Mesendoderm (in vitro differentiated cells): ENCODE results near the gene DOLPP1.

Experiments used
- DNase-seq: peaks from one replicate; pipeline ENCODE4 v3.0.0; 2013
- H2AK5ac ChIP-seq: 2 replicates; pipeline ENCODE4 v1.6.1; 2013; ENCODE audit warnings: low read length, inconsistent platforms
- H2BK120ac ChIP-seq: 2 replicates; pipeline ENCODE4 v1.6.1; 2013; ENCODE audit warnings: low read depth, mild to moderate bottlenecking, low read length, moderate library complexity, mixed read lengths
- H2BK15ac ChIP-seq: replicated peaks from 2 replicates; pipeline ENCODE4 v1.6.1; 2013; ENCODE audit warnings: low read depth, mild to moderate bottlenecking, moderate library complexity
- H2BK5ac ChIP-seq: 2 replicates; pipeline ENCODE4 v1.6.1; 2013; ENCODE audit warnings: low read length, inconsistent platforms
- H3K18ac ChIP-seq: 2 replicates; pipeline ENCODE4 v1.6.1; 2013; ENCODE audit warnings: mild to moderate bottlenecking, low read length, mixed read lengths
- H3K23ac ChIP-seq: one replicate; pipeline ENCODE4 v1.6.1; 2013; ENCODE audit warnings: low read length
- H3K27ac ChIP-seq: 2 replicates; pipeline ENCODE4 v1.5.1; 2013; ENCODE audit warnings: low read depth, mild to moderate bottlenecking, inconsistent platforms, low read length, moderate library complexity
- H3K27me3 ChIP-seq: 2 replicates; pipeline ENCODE4 v1.6.1; 2013; ENCODE audit warnings: low read length, control low read depth, mild to moderate bottlenecking, inconsistent platforms; ENCODE audit not compliant: insufficient read depth, poor library complexity
- H3K36me3 ChIP-seq: 2 replicates; pipeline ENCODE4 v1.6.1; 2013; ENCODE audit warnings: low read length, inconsistent platforms; ENCODE audit not compliant: control insufficient read depth, insufficient read depth
- H3K4ac ChIP-seq: one replicate; pipeline ENCODE4 v1.6.1; 2013; ENCODE audit warnings: low read depth, mild to moderate bottlenecking, low read length, moderate library complexity
- H3K4me1 ChIP-seq: 2 replicates; pipeline ENCODE4 v1.6.1; 2013; ENCODE audit warnings: low read depth, low read length, inconsistent platforms; ENCODE audit not compliant: control insufficient read depth
- H3K4me2 ChIP-seq: 2 replicates; pipeline ENCODE4 v1.6.1; 2013; ENCODE audit warnings: low read length
- H3K4me3 ChIP-seq: 2 replicates; pipeline ENCODE4 v1.5.1; 2013; ENCODE audit warnings: mild to moderate bottlenecking, low read length
- H3K56ac ChIP-seq: one replicate; pipeline ENCODE4 v1.6.1; 2013; ENCODE audit warnings: low read length
- H3K79me1 ChIP-seq: 2 replicates; pipeline ENCODE4 v1.6.1; 2013; ENCODE audit warnings: low read length, inconsistent platforms
- H3K79me2 ChIP-seq: 2 replicates; pipeline ENCODE4 v1.6.1; 2013; ENCODE audit warnings: mild to moderate bottlenecking, low read length; ENCODE audit not compliant: control insufficient read depth, insufficient read depth
- H3K9ac ChIP-seq: 2 replicates; pipeline ENCODE4 v1.6.1; 2013; ENCODE audit warnings: low read length, inconsistent platforms
- H4K5ac ChIP-seq: one replicate; pipeline ENCODE4 v1.6.1; 2013; ENCODE audit warnings: low read length
- H4K8ac ChIP-seq: one replicate; pipeline ENCODE4 v1.6.1; 2013; ENCODE audit warnings: low read depth, mild to moderate bottlenecking, control low read depth, low read length, moderate library complexity
- WGBS: extraction: QIAGEN DNeasy Blood & Tissue Kit; methylation state at CpG from one replicate; pipeline ENCODE4 v1.1.7; 2013; ENCODE audit warnings: low lambda C conversion rate, missing lambda C conversion rate; ENCODE audit not compliant: insufficient coverage; ENCODE audit errors: extremely low coverage; 5-methylcytosine and 5-hydroxymethylcytosine counted together

DOLPP1 gene

DNA sequence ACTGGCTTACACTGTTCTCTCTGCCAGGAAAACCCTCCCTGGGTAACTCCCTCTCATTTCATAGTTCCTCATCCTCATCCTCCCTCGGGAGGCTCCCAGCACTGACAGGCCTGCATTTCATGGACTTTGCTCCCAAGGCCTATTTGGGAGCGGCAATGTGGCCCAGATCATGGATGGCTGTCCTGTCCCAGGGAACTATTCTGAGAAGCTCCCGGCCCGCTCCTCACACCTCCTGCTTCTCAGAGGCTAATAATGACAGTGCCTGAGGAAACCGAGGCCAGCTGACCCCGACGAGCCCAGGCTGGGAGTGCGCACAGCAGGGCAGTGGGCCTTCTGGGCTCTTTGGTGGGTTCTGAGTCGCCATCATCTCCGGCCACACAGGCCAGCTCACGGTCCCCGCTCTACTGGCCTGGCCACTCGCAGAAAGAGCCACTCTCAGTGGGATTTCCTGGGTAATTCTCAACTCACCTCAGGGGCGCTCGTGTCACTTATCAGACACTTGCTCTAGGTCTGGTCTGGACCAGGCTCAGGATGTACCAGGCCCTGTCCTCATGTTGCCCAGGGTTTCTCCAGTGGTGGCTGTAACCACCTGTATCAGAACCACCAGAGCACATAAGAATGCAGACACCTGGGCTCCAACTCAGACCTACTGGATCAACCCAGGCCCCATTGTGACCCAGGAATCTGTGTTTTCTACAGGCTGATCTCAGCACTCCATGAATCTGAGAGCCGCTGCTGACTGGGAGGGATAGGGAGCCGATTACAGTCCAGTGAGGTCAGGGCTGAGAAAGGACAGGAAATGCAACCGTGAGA lies 2.0 kb upstream of the DOLPP1 start:
- H3K18ac ChIP-seq = no peak overlapping the region
- peaks cover 22% of the 10 kb centered on the region for H3K79me2 ChIP-seq
- H3K4me1 ChIP-seq = peaks cover 3% of the 10 kb centered on the region
- no peak overlapping the region for H3K4me3 ChIP-seq
- H3K36me3 ChIP-seq = no peaks in the 10 kb centered on the region
- H3K9ac ChIP-seq = no peak overlapping the region
- no peaks in the 10 kb centered on the region for H3K27me3 ChIP-seq
- no peak overlapping the region for H3K27ac ChIP-seq
- no peak overlapping the region for H2BK120ac ChIP-seq
- H3K4ac ChIP-seq = no peak overlapping the region
- peaks cover 23% of the 10 kb centered on the region for H3K79me1 ChIP-seq
- H3K56ac ChIP-seq = no peak overlapping the region
- no peak overlapping the region for H3K23ac ChIP-seq
- H4K5ac ChIP-seq = no peak overlapping the region
- WGBS = no CpG with 5 or more reads among the region's 18 CpGs
- H3K4me2 ChIP-seq = no peak overlapping the region
- DNase-seq = peak; percentile 27
- H2BK5ac ChIP-seq = no peak overlapping the region
- no peak overlapping the region for H4K8ac ChIP-seq
- no peak overlapping the region for H2AK5ac ChIP-seq
- no peak overlapping the region for H2BK15ac ChIP-seq

DNA sequence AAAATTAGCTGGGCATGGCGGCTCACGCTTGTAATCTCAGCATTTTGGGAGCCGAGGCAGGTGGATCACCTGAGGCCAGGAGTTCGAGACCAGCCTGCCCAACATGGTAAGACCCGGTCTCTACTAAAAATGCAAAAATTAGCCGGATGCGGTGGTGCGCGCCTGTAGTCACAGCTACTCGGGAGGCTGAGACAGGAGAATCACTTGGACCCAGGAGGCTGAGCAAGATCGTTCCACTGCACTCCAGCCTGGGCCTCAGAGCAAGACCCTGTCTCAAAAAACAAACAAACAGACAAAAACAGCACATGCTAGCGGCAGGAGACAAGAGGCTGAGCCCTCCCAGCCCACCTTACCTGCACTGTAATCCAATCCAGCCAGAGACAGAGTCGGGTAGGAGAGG lies 1.1 kb upstream of the DOLPP1 start:
- H3K4ac ChIP-seq = no peak overlapping the region
- H3K56ac ChIP-seq = peak overlapping the region; percentile 60
- H3K27me3 ChIP-seq = no peaks in the 10 kb centered on the region
- H2BK5ac ChIP-seq = no peak overlapping the region
- no peak overlapping the region for H2AK5ac ChIP-seq
- H3K4me3 ChIP-seq = no peak overlapping the region
- no peak overlapping the region for H2BK120ac ChIP-seq
- H4K8ac ChIP-seq = no peak overlapping the region
- peak overlapping the region; percentile 92 for H3K4me2 ChIP-seq
- H3K36me3 ChIP-seq = no peaks in the 10 kb centered on the region
- H2BK15ac ChIP-seq = no peak overlapping the region
- H3K79me2 ChIP-seq = peaks cover 22% of the 10 kb centered on the region
- no peak overlapping the region for H4K5ac ChIP-seq
- no peak overlapping the region for H3K23ac ChIP-seq
- H3K18ac ChIP-seq = no peak overlapping the region
- no peak for DNase-seq
- H3K9ac ChIP-seq = peak overlapping the region; percentile 78
- WGBS = no CpG with 5 or more reads among the region's 13 CpGs
- H3K79me1 ChIP-seq = peaks cover 23% of the 10 kb centered on the region
- peaks cover 3% of the 10 kb centered on the region for H3K4me1 ChIP-seq
- no peak overlapping the region for H3K27ac ChIP-seq

DNA sequence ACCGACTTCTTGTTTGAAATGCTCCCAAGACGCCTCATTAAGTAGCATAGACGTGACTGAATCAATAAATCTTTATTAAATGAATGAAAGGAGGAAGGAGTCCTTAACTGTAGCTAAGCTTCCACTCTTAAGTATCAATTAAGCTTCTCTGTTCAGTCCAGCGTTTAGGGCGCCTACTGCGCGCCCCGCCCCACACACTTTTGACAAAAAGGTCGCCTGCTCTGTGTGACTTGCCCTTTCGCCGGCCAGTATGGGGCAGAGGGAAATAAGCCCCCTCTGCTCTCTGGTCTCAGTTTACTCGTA lies 662 bp upstream of the DOLPP1 start:
- Histone ChIP-seq H3K56ac (peak overlapping the region; percentile 89), H3K27me3 (no peaks in the 10 kb centered on the region), H3K36me3 (peaks cover 2% of the 10 kb centered on the region), H3K79me2 (peaks cover 22% of the 10 kb centered on the region), H2BK120ac (no peak overlapping the region), H3K18ac (no peak overlapping the region), H2BK15ac (no peak overlapping the region), H3K4me3 (peak overlapping the region; percentile 81), H2BK5ac (no peak overlapping the region), H3K9ac (peak overlapping the region; percentile 78), H3K4me1 (peaks cover 3% of the 10 kb centered on the region), H3K79me1 (peaks cover 23% of the 10 kb centered on the region), H3K4me2 (peak overlapping the region; percentile 92), H4K5ac (no peak overlapping the region), H3K27ac (no peak overlapping the region), H4K8ac (no peak overlapping the region), H3K4ac (no peak overlapping the region), H2AK5ac (no peak overlapping the region), H3K23ac (no peak overlapping the region)
- DNase-seq = no peak
- WGBS = no CpG with 5 or more reads among the region's 12 CpGs

DNA sequence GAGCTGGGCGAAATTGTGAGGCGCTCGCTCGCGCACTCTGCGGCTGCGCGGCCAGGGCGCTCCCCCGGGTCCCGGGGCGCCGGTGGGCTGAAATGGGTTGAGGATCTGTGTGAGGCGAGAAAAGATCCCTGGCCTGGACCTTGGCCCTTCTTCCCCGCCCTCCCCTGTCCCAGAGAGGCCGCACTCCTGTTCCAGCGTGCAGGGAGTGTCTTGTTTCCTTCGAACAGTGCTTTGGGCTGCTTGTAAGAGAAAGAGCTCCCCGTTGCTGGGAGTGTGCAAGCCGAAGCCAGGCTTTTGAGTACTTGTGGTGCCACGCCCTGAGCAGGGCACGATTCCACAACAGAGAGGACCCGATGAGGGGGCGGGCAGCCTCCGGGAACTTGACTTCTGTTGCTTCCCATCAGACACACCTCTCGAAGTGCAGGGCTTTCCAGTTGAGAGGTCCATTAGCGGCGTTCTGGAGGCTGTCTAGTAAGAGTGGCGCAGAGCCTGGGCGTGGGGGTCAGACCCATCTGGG lies 535 bp downstream of the DOLPP1 start:
- Histone ChIP-seq H4K8ac (no peak overlapping the region), H3K4ac (peak overlapping the region; percentile 91), H2AK5ac (peak overlapping the region; percentile 27), H3K79me1 (peaks cover 23% of the 10 kb centered on the region), H3K36me3 (peaks cover 2% of the 10 kb centered on the region), H3K56ac (peak overlapping the region; percentile 91), H3K27me3 (no peaks in the 10 kb centered on the region), H2BK5ac (no peak overlapping the region), H2BK15ac (no peak overlapping the region), H3K9ac (peak overlapping the region; percentile 84), H3K27ac (peak overlapping the region; percentile 7), H4K5ac (no peak overlapping the region), H3K79me2 (peaks cover 22% of the 10 kb centered on the region), H2BK120ac (no peak overlapping the region), H3K18ac (peak overlapping the region; percentile 29), H3K4me2 (peak overlapping the region; percentile 86), H3K4me3 (peak overlapping the region; percentile 60), H3K4me1 (peaks cover 3% of the 10 kb centered on the region), H3K23ac (no peak overlapping the region)
- no CpG with 5 or more reads among the region's 30 CpGs for WGBS
- DNase-seq = no peak

DNA sequence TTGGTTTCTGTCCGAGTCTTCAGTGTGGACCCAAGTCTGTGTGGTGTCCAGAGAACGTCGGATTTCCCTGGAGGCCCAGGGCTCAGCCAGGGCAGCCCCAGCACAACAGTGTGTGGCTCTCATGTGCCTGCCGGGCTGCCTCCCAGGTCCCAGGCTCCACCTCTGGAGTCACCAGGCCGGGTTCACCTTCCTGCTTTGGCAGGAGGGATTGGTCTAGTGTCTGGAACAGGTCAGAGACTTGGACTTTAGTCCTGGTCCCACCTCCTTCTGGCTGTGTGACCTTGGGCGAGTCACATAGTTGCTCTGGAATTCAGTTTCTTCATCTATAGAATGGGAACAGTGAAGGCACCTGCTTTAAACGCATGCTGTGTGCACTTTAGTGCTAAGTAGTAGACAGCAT lies 3.2 kb downstream of the DOLPP1 start:
- no CpG with 5 or more reads among the region's 7 CpGs for WGBS
- no peak overlapping the region for H3K9ac ChIP-seq
- H3K56ac ChIP-seq = no peak overlapping the region
- H3K4me1 ChIP-seq = peaks cover 3% of the 10 kb centered on the region
- H3K4me3 ChIP-seq = no peak overlapping the region
- H2AK5ac ChIP-seq = no peak overlapping the region
- no peak overlapping the region for H3K4me2 ChIP-seq
- H3K36me3 ChIP-seq = peaks cover 2% of the 10 kb centered on the region
- no peak overlapping the region for H4K8ac ChIP-seq
- DNase-seq = no peak
- H3K79me2 ChIP-seq = peaks cover 22% of the 10 kb centered on the region
- no peak overlapping the region for H4K5ac ChIP-seq
- no peak overlapping the region for H2BK5ac ChIP-seq
- no peak overlapping the region for H3K18ac ChIP-seq
- no peak overlapping the region for H3K23ac ChIP-seq
- no peak overlapping the region for H2BK120ac ChIP-seq
- H3K27me3 ChIP-seq = no peaks in the 10 kb centered on the region
- no peak overlapping the region for H3K27ac ChIP-seq
- H3K79me1 ChIP-seq = peaks cover 23% of the 10 kb centered on the region
- no peak overlapping the region for H3K4ac ChIP-seq
- no peak overlapping the region for H2BK15ac ChIP-seq

DNA sequence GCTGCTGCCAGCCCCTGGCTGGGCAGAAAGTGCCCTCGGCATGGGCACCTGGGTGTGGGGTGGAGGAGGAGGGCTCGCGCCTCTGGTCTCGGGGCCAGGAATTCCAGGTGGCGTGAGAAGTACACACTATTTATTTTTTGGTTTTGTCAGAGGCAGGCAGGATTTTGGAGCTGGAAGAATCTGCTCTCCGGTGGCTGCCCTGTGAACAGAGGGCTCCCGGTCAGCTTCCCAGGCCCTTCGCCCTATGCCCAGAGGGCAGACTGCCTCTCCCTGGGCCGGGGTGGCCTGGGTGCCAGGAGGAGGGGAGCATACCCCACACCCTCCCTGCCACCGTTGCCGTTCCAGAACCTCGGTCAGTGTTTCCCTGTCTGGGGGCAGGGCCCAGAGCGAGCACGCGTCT lies 8.3 kb downstream of the DOLPP1 start:
- Histone ChIP-seq H2BK120ac (no peak overlapping the region), H4K8ac (no peak overlapping the region), H3K27ac (no peak overlapping the region), H3K4me1 (no peaks in the 10 kb centered on the region), H3K27me3 (no peaks in the 10 kb centered on the region), H3K9ac (no peak overlapping the region), H3K36me3 (peaks cover 4% of the 10 kb centered on the region), H2AK5ac (no peak overlapping the region), H3K56ac (no peak overlapping the region), H3K4me3 (no peak overlapping the region), H2BK15ac (no peak overlapping the region), H3K18ac (no peak overlapping the region), H3K4ac (no peak overlapping the region), H3K4me2 (no peak overlapping the region), H2BK5ac (no peak overlapping the region), H3K79me2 (no peaks in the 10 kb centered on the region), H3K23ac (no peak overlapping the region), H3K79me1 (no peaks in the 10 kb centered on the region), H4K5ac (no peak overlapping the region)
- no CpG with 5 or more reads among the region's 15 CpGs for WGBS
- no peak for DNase-seq
